SK-N-DZ (cell line): ENCODE results near the gene YKT6.
"Not testable (repeated sequence)": the region's sequence is repeated elsewhere in the genome, so short reads cannot be mapped to it uniquely, and the experiment has no call there.

ENCODE experiments used
- DNase-seq: peaks from one replicate; pipeline ENCODE4 v3.0.0-alpha.2; 2015; ENCODE audit warnings: low spot score

YKT6 gene

GRCh38 chr7:44172352-44172751, 28.4 kb upstream of the YKT6 start:
- DNase-seq = no peak

- DNase-seq = no peak
These were observed 27.9 kb upstream of the YKT6 start for GRCh38 chr7:44172803-44173424.

- no peak for DNase-seq
These were observed 26.7 kb upstream of the YKT6 start for GRCh38 chr7:44173911-44174693.

- not testable (repeated sequence) for DNase-seq
These were observed 26.2 kb upstream of the YKT6 start for GRCh38 chr7:44174694-44174948.

- no peak for DNase-seq
These were observed 25.0 kb upstream of the YKT6 start for GRCh38 chr7:44175730-44176129.

GRCh38 chr7:44176486-44176885, 24.3 kb upstream of the YKT6 start:
- no peak for DNase-seq

GRCh38 chr7:44177570-44178131, 23.1 kb upstream of the YKT6 start:
- no peak for DNase-seq

GRCh38 chr7:44180631-44181030, 20.1 kb upstream of the YKT6 start:
- DNase-seq = no peak

- no peak for DNase-seq
These were observed 18.0 kb upstream of the YKT6 start for GRCh38 chr7:44182827-44183226.

- DNase-seq = no peak
These were observed 17.4 kb upstream of the YKT6 start for GRCh38 chr7:44183386-44183785.

- no peak for DNase-seq
These were observed 16.4 kb upstream of the YKT6 start for GRCh38 chr7:44184206-44184872.

GRCh38 chr7:44184873-44185446, 15.8 kb upstream of the YKT6 start:
- DNase-seq = no peak

- DNase-seq = no peak
These were observed 15.0 kb upstream of the YKT6 start for GRCh38 chr7:44185729-44186128.

GRCh38 chr7:44186736-44187135, 14.0 kb upstream of the YKT6 start:
- DNase-seq = no peak

GRCh38 chr7:44187636-44188416, 13.0 kb upstream of the YKT6 start:
- DNase-seq = no peak

GRCh38 chr7:44188480-44189225, 12.1 kb upstream of the YKT6 start:
- DNase-seq = no peak

- DNase-seq = no peak
These were observed 11.3 kb upstream of the YKT6 start, which contains the start of gene GCK for GRCh38 chr7:44189286-44189992. Gene GCK, minus strand, starts transcription at chr7:44189439. Its CDS starts 486 bp downstream, at chr7:44188953.

GRCh38 chr7:44189993-44190872, 10.5 kb upstream of the YKT6 start:
- DNase-seq = no peak

- no peak for DNase-seq
These were observed 9.6 kb upstream of the YKT6 start for GRCh38 chr7:44191171-44191570.
